Ishikawa (cell line): ENCODE measurements around the gene DNER.

ENCODE experiments used
- EP300 ChIP-seq: IDR thresholded peaks from 2 replicates; pipeline ENCODE4 v1.6.1; 2012; ENCODE audit warnings: borderline replicate concordance
- RAD21 ChIP-seq: IDR thresholded peaks from 2 replicates; pipeline ENCODE4 v1.6.1; 2012; ENCODE audit warnings: low read depth
- TAF1 ChIP-seq: IDR thresholded peaks from 2 replicates; pipeline ENCODE4 v1.6.1; 2012; ENCODE audit warnings: low read depth, mild to moderate bottlenecking
- ZBTB7A ChIP-seq: IDR thresholded peaks from 2 replicates; pipeline ENCODE4 v1.6.1; 2012; ENCODE audit warnings: low read depth
- TF ChIP-seq, protein P1 (sequence below): IDR thresholded peaks from 2 replicates; pipeline ENCODE4 v1.6.1; 2012

GRCh38 chr2:229412686-229413085 is 301.7 kb downstream of the DNER start:
- TF ChIP-seq ZBTB7A: no peak
- TF ChIP-seq, protein P1, sequence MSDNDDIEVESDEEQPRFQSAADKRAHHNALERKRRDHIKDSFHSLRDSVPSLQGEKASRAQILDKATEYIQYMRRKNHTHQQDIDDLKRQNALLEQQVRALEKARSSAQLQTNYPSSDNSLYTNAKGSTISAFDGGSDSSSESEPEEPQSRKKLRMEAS: no peak
- TF ChIP-seq TAF1: no peak
- TF ChIP-seq RAD21: no peak
- TF ChIP-seq EP300: no peak
